IMR-90 (cell line): ENCODE measurements around the gene NYAP1. TPM values are rescaled to one million over a fixed set of nuclear protein-coding genes. Genes with fewer than 3 reads are reported as not detected.

Experiments used
- microRNA-seq, 2 experiments: library from miRNA; stranded (forward) in 1 of 2; unstranded in 1 of 2; fragments of 10-50 nt in 1 of 2; fragments of <30 nt in 1 of 2; gene quantifications in 1 of 2; microRNA quantifications in 1 of 2; one replicate each; pipeline versions ENCODE3 to v1.1.0; 2013 to 2020; ENCODE audit not compliant: insufficient read depth in 1 of 2, insufficient read length in 1 of 2, unreplicated experiment in 1 of 2
- polyA plus RNA-seq, 3 experiments: library from polyadenylated mRNA; depleted of rRNA; stranded (reverse); fragments of >200 nt; gene quantifications; 2 replicates each; pipeline ENCODE4 v1.2.3, GENCODE V29; 2012; ENCODE audit warnings: low replicate concordance in 1 of 3
- small RNA-seq, 5 experiments: library from RNA; depleted of rRNA; stranded (forward); fragments of <200 nt; gene quantifications; one replicate each; pipeline ENCODE3, GENCODE V24; 2012
- total RNA-seq: library from RNA; depleted of rRNA; stranded (reverse); fragments of >200 nt; gene quantifications from 2 replicates; pipeline ENCODE4 v1.2.3, GENCODE V29; 2012; rRNA removed

Gene NYAP1
- total and polyA plus RNA-seq, 2 of the 4 experiments (the other 2 are of a cell fraction) = 0.18 to 1.3 TPM

Small RNA genes within 50 kb of the gene (microRNA-seq; reads per million reads assigned to microRNA genes)
- not detected for gene RN7SL416P (ENCODE audit: insufficient read depth, insufficient read length)

Small RNA genes within 50 kb of the gene (small RNA-seq; reads per million reads assigned to genes)
- 0 reads per million in 5 experiments for gene RN7SL416P

Other genes with a start within 250 kb of the NYAP1 start
- not detected in 2 replicates for gene SPDYE3, start 176.2 kb upstream of the NYAP1 start, total RNA-seq
- gene SPDYE3, start 176.2 kb upstream of the NYAP1 start, polyA plus RNA-seq (2012; rRNA removed) = not detected in 2 replicates
- gene PILRB, start 125.8 kb upstream of the NYAP1 start, total RNA-seq = 3.3 and 3.4 TPM in 2 replicates
- 22.1 and 22.2 TPM in 2 replicates for gene PILRB, start 125.8 kb upstream of the NYAP1 start, polyA plus RNA-seq (2012; rRNA removed)
- gene PILRA, start 110.4 kb upstream of the NYAP1 start, total RNA-seq = not detected in 2 replicates
- gene PILRA, start 110.4 kb upstream of the NYAP1 start, polyA plus RNA-seq (2012; rRNA removed) = 0.13 and 0.56 TPM in 2 replicates
- gene ZCWPW1, start 55.2 kb upstream of the NYAP1 start, total RNA-seq = 0.56 and 0.72 TPM in 2 replicates
- 0.76 and 1.3 TPM in 2 replicates for gene ZCWPW1, start 55.2 kb upstream of the NYAP1 start, polyA plus RNA-seq (2012; rRNA removed)
- gene MEPCE, start 54.1 kb upstream of the NYAP1 start, total RNA-seq = 20.3 and 22.9 TPM in 2 replicates
- 17.6 and 18.2 TPM in 2 replicates for gene MEPCE, start 54.1 kb upstream of the NYAP1 start, polyA plus RNA-seq (2012; rRNA removed)
- gene PPP1R35, start 47.4 kb upstream of the NYAP1 start, total RNA-seq = 5.6 and 7.8 TPM in 2 replicates
- gene PPP1R35, start 47.4 kb upstream of the NYAP1 start, polyA plus RNA-seq (2012; rRNA removed) = 25.5 and 36.7 TPM in 2 replicates
- gene SPACDR, start 19.7 kb upstream of the NYAP1 start, total RNA-seq = 0.54 and 1.1 TPM in 2 replicates
- gene SPACDR, start 19.7 kb upstream of the NYAP1 start, polyA plus RNA-seq (2012; rRNA removed) = 1.3 and 2.1 TPM in 2 replicates
- 9.3 and 10.0 TPM in 2 replicates for gene TSC22D4, start 4.7 kb upstream of the NYAP1 start, total RNA-seq
- 29.9 and 32.4 TPM in 2 replicates for gene TSC22D4, start 4.7 kb upstream of the NYAP1 start, polyA plus RNA-seq (2012; rRNA removed)
- 3.0 and 4.2 TPM in 2 replicates for gene AGFG2, start 55.3 kb downstream of the NYAP1 start, total RNA-seq
- gene AGFG2, start 55.3 kb downstream of the NYAP1 start, polyA plus RNA-seq (2012; rRNA removed) = 10.0 and 14.2 TPM in 2 replicates
- not detected in 2 replicates for gene SAP25, start 90.0 kb downstream of the NYAP1 start, total RNA-seq
- 1.8 and 2.3 TPM in 2 replicates for gene SAP25, start 90.0 kb downstream of the NYAP1 start, polyA plus RNA-seq (2012; rRNA removed)
- gene LRCH4, start 102.2 kb downstream of the NYAP1 start, total RNA-seq = 5.0 and 6.1 TPM in 2 replicates
- 41.3 and 42.2 TPM in 2 replicates for gene LRCH4, start 102.2 kb downstream of the NYAP1 start, polyA plus RNA-seq (2012; rRNA removed)
- 0.28 and 0.54 TPM in 2 replicates for gene FBXO24, start 102.4 kb downstream of the NYAP1 start, total RNA-seq
- 0.29 and 0.43 TPM in 2 replicates for gene FBXO24, start 102.4 kb downstream of the NYAP1 start, polyA plus RNA-seq (2012; rRNA removed)
- gene PCOLCE, start 118.4 kb downstream of the NYAP1 start, total RNA-seq = 22.6 and 25.6 TPM in 2 replicates
- gene PCOLCE, start 118.4 kb downstream of the NYAP1 start, polyA plus RNA-seq (2012; rRNA removed) = 364 and 385 TPM in 2 replicates
- gene MOSPD3, start 128.6 kb downstream of the NYAP1 start, total RNA-seq = 2.2 and 2.3 TPM in 2 replicates
- 23.2 and 30.0 TPM in 2 replicates for gene MOSPD3, start 128.6 kb downstream of the NYAP1 start, polyA plus RNA-seq (2012; rRNA removed)
- gene TFR2, start 157.6 kb downstream of the NYAP1 start, total RNA-seq = under 0.01 and 0.18 TPM in 2 replicates
- gene TFR2, start 157.6 kb downstream of the NYAP1 start, polyA plus RNA-seq (2012; rRNA removed) = 0.24 and 0.50 TPM in 2 replicates
- gene ACTL6B, start 172.5 kb downstream of the NYAP1 start, total RNA-seq = not detected in 2 replicates
- gene ACTL6B, start 172.5 kb downstream of the NYAP1 start, polyA plus RNA-seq (2012; rRNA removed) = not detected in 2 replicates
- gene GNB2, start 189.8 kb downstream of the NYAP1 start, total RNA-seq = 62.0 and 67.5 TPM in 2 replicates
- 245 and 279 TPM in 2 replicates for gene GNB2, start 189.8 kb downstream of the NYAP1 start, polyA plus RNA-seq (2012; rRNA removed)
- gene GIGYF1, start 210.3 kb downstream of the NYAP1 start, total RNA-seq = 3.0 and 3.3 TPM in 2 replicates
- 10.7 and 11.6 TPM in 2 replicates for gene GIGYF1, start 210.3 kb downstream of the NYAP1 start, polyA plus RNA-seq (2012; rRNA removed)
- 14.9 and 16.9 TPM in 2 replicates for gene POP7, start 222.2 kb downstream of the NYAP1 start, total RNA-seq
- 38.0 and 50.5 TPM in 2 replicates for gene POP7, start 222.2 kb downstream of the NYAP1 start, polyA plus RNA-seq (2012; rRNA removed)
- gene EPO, start 236.5 kb downstream of the NYAP1 start, total RNA-seq = not detected in 2 replicates
- not detected in 2 replicates for gene EPO, start 236.5 kb downstream of the NYAP1 start, polyA plus RNA-seq (2012; rRNA removed)
- gene ZAN, start 249.7 kb downstream of the NYAP1 start, total RNA-seq = not detected in 2 replicates
- gene ZAN, start 249.7 kb downstream of the NYAP1 start, polyA plus RNA-seq (2012; rRNA removed) = not detected in 2 replicates